ENCODE results near the gene RBMXL3.
"Not testable (repeated sequence)": the region's sequence is repeated elsewhere in the genome, so short reads cannot be mapped to it uniquely, and the experiment has no call there.

The RBMXL3 gene

DNA sequence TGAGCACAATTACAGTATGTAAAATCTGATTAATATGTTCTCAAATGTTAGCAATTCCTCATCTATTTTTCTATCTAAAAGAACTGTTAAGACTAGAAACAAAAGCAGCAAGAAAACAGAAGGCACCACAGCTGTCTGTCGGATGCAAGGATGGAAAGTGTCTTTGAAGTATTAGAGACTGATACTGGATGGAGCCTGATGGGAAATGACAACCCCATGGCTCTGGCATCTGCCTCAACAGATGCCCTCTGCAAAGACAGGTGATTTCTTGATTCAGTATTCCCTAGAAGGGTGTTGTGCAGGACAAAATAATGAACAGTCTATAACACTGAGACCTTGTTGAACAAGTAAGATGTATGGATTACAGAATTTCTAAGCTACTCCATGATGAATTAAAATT, 24.9 kb downstream of the RBMXL3 start:
- no peak overlapping the region for H3K4me3 ChIP-seq (ENCODE audit: insufficient read depth, low read length, poor library complexity, severe bottlenecking)
- H3K27me3 ChIP-seq (ENCODE audit: low read length) = no peaks in the 10 kb centered on the region
- no peaks in the 10 kb centered on the region for H3K9me3 ChIP-seq (ENCODE audit: insufficient read depth, low read length)
- H3K4me2 ChIP-seq (ENCODE audit: low read depth, low read length, poor library complexity, severe bottlenecking) = no peak overlapping the region
- no peak overlapping the region for H2AFZ ChIP-seq (ENCODE audit: low read depth, low read length, severe bottlenecking)
- no peaks in the 10 kb centered on the region for H3F3A ChIP-seq (ENCODE audit: insufficient read depth)
- H3K9ac ChIP-seq (ENCODE audit: low read length) = no peak overlapping the region
- H4K20me1 ChIP-seq (ENCODE audit: low read depth, low read length) = no peaks in the 10 kb centered on the region
- no peaks in the 10 kb centered on the region for H3K36me3 ChIP-seq (ENCODE audit: low read length)
- H3K79me2 ChIP-seq (ENCODE audit: insufficient read depth, low read length) = no peaks in the 10 kb centered on the region
- no peak overlapping the region for H3K27ac ChIP-seq (ENCODE audit: low read depth, low read length)
- H3K9me2 ChIP-seq (replicated peaks; ENCODE audit: insufficient read depth, low read length) = no peaks in the 10 kb centered on the region
- TF ChIP-seq, protein P1, sequence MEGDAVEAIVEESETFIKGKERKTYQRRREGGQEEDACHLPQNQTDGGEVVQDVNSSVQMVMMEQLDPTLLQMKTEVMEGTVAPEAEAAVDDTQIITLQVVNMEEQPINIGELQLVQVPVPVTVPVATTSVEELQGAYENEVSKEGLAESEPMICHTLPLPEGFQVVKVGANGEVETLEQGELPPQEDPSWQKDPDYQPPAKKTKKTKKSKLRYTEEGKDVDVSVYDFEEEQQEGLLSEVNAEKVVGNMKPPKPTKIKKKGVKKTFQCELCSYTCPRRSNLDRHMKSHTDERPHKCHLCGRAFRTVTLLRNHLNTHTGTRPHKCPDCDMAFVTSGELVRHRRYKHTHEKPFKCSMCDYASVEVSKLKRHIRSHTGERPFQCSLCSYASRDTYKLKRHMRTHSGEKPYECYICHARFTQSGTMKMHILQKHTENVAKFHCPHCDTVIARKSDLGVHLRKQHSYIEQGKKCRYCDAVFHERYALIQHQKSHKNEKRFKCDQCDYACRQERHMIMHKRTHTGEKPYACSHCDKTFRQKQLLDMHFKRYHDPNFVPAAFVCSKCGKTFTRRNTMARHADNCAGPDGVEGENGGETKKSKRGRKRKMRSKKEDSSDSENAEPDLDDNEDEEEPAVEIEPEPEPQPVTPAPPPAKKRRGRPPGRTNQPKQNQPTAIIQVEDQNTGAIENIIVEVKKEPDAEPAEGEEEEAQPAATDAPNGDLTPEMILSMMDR (IDR thresholded peaks at IDR 0.05; ENCODE audit: insufficient read depth, low read length, poor library complexity, severe bottlenecking) = no peak
- TF ChIP-seq EZH2phosphoT487 (conservative IDR thresholded peaks at IDR 0.05; ENCODE audit: low read length) = no peak

DNA sequence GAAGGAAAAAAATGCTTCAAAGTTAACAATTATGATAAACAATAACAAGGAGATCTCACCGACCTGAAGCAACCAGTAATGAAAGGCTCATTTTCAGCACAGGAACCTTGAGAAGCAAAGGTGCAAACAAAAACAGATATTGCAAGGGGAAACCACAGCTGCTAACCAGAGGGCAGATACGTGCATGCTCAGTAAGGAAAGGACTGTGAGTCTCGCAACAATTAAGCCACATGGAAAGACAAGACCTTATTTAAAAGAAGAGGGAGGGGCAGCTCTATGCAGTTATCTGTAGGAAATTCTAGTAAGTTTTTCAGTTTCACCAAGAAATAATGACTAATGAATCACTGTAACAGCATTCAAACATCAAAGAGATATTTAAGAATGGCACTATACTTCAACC, 25.4 kb downstream of the RBMXL3 start:
- H3K27ac ChIP-seq (ENCODE audit: low read depth, low read length) = no peak overlapping the region
- H4K20me1 ChIP-seq (ENCODE audit: low read depth, low read length) = no peaks in the 10 kb centered on the region
- H3K36me3 ChIP-seq (ENCODE audit: low read length) = no peaks in the 10 kb centered on the region
- H3F3A ChIP-seq (ENCODE audit: insufficient read depth) = no peaks in the 10 kb centered on the region
- no peak overlapping the region for H3K9ac ChIP-seq (ENCODE audit: low read length)
- no peaks in the 10 kb centered on the region for H3K9me2 ChIP-seq (replicated peaks; ENCODE audit: insufficient read depth, low read length)
- H3K27me3 ChIP-seq (ENCODE audit: low read length) = no peaks in the 10 kb centered on the region
- TF ChIP-seq, protein P1 (IDR thresholded peaks at IDR 0.05; ENCODE audit: insufficient read depth, low read length, poor library complexity, severe bottlenecking) = no peak
- TF ChIP-seq EZH2phosphoT487 (conservative IDR thresholded peaks at IDR 0.05; ENCODE audit: low read length) = no peak
- H3K4me3 ChIP-seq (ENCODE audit: insufficient read depth, low read length, poor library complexity, severe bottlenecking) = no peak overlapping the region
- H2AFZ ChIP-seq (ENCODE audit: low read depth, low read length, severe bottlenecking) = no peak overlapping the region
- no peaks in the 10 kb centered on the region for H3K79me2 ChIP-seq (ENCODE audit: insufficient read depth, low read length)
- no peak overlapping the region for H3K4me2 ChIP-seq (ENCODE audit: low read depth, low read length, poor library complexity, severe bottlenecking)
- no peaks in the 10 kb centered on the region for H3K9me3 ChIP-seq (ENCODE audit: insufficient read depth, low read length)

DNA sequence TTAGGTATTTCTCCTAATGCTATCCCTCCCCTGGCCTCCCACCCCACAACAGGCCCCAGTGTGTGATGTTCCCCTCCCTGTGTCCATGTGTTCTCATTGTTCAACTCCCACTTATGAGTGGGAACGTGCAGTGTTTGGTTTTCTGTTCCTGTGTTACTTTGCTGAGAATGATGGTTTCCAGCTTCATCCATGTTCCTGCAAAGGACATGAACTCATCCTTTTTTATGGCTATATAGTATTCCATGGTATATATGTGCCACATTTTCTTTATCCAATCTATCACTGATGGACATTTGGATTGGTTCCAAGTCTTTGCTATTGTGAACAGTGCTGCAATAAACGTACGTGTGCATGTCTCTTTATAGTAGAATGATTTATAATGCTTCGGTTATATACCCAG, 28.1 kb downstream of the RBMXL3 start:
- not testable (repeated sequence) for H3K9me2 ChIP-seq (replicated peaks; ENCODE audit: insufficient read depth, low read length); H3K27me3 ChIP-seq (ENCODE audit: low read length); H3K4me2 ChIP-seq (ENCODE audit: low read depth, low read length, poor library complexity, severe bottlenecking); H4K20me1 ChIP-seq (ENCODE audit: low read depth, low read length); H3K79me2 ChIP-seq (ENCODE audit: insufficient read depth, low read length); H3K27ac ChIP-seq (ENCODE audit: low read depth, low read length); H3K36me3 ChIP-seq (ENCODE audit: low read length); H3F3A ChIP-seq (ENCODE audit: insufficient read depth); H3K4me3 ChIP-seq (ENCODE audit: insufficient read depth, low read length, poor library complexity, severe bottlenecking); H2AFZ ChIP-seq (ENCODE audit: low read depth, low read length, severe bottlenecking); H3K9me3 ChIP-seq (ENCODE audit: insufficient read depth, low read length); H3K9ac ChIP-seq (ENCODE audit: low read length)

DNA sequence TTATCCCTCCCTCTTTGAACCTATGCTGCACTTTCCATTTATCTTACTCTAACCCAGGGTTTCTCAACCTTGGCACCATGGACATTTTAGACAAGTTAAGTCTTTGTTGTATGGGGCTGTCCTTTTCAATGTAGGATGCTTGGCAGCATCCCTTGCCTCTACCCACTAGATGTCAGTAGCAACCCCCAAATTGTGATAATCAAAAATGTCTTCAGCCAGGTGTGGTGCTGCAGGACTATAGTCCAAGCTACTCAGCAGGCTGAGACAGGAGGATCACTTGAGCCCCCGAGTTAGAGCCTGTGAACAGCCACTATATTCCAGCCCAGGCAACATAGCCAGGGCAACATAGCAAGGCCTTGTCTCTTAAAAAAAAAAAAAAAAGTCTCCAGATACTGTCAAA, 37.7 kb downstream of the RBMXL3 start:
- H3K9ac ChIP-seq (ENCODE audit: low read length) = no peak overlapping the region

More for the DNA sequence above, 37.7 kb downstream of the RBMXL3 start:
- Histone ChIP-seq H3K36me3 (ENCODE audit: low read length) (no peaks in the 10 kb centered on the region), H2AFZ (ENCODE audit: low read depth, low read length, severe bottlenecking) (no peak overlapping the region), H3K79me2 (ENCODE audit: insufficient read depth, low read length) (no peaks in the 10 kb centered on the region), H3K9me3 (ENCODE audit: insufficient read depth, low read length) (no peaks in the 10 kb centered on the region), H3K4me2 (ENCODE audit: low read depth, low read length, poor library complexity, severe bottlenecking) (no peak overlapping the region), H3K27me3 (ENCODE audit: low read length) (no peaks in the 10 kb centered on the region), H4K20me1 (ENCODE audit: low read depth, low read length) (no peaks in the 10 kb centered on the region), H3K4me3 (ENCODE audit: insufficient read depth, low read length, poor library complexity, severe bottlenecking) (no peak overlapping the region), H3K27ac (ENCODE audit: low read depth, low read length) (no peak overlapping the region), H3F3A (ENCODE audit: insufficient read depth) (no peaks in the 10 kb centered on the region), H3K9me2 (replicated peaks; ENCODE audit: insufficient read depth, low read length) (no peaks in the 10 kb centered on the region)
- TF ChIP-seq, protein P1 (IDR thresholded peaks at IDR 0.05; ENCODE audit: insufficient read depth, low read length, poor library complexity, severe bottlenecking) = no peak
- no peak for TF ChIP-seq EZH2phosphoT487 (conservative IDR thresholded peaks at IDR 0.05; ENCODE audit: low read length)
